Fibroblast of the conjunctiva (primary cell): Measurements from ENCODE around the gene SCAND1.

Source experiments
- DNase-seq: peaks from one replicate; pipeline ENCODE4 v3.0.0-alpha.2; 2010; ENCODE audit warnings: low read depth

Gene SCAND1

DNA sequence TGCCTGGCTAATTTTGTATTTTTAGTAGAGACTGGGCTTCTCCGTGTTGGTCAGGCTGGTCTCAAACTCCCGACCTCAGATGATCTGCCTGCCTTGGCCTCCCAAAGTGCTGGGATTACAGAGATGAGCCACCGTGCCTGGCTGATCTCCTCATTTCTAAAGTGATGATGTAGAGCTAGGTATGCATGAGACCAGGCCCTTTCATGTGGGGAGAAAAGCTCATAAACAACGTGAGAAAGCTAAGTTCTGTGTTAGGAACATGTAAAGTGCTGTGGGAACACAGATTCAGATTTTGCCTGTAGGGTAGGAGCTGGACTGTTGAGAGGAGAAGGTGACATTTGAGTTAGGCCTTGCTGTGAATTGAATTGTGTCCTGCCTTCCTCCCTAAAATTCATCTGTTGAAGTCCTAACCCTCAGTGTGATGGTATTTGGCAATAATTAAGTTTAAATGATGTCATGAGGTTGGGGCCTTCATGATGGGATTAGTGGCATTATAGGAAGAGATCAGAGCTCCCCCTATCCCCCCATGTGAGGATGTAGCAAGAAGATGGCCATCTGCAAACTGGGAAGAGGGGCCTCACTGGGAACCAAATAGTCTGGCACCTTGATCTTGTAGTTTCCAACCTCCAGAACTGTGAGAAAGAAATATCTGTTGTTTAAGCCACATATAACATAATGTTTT is 49.2 kb downstream of the SCAND1 start:
- DNase-seq, result no peak

- DNase-seq, result no peak
Measured at GRCh38 chr20:35903843-35904242, 50.5 kb downstream of the SCAND1 start.
